HUES48 (cell line): ENCODE results near the gene KIAA0930.

Source experiments
- H3K27ac ChIP-seq: one replicate; pipeline ENCODE4 v1.7.0; 2013; ENCODE audit warnings: low read depth, low read length, inconsistent platforms
- H3K27me3 ChIP-seq: 2 replicates; pipeline ENCODE4 v1.6.1; 2013; ENCODE audit warnings: mild to moderate bottlenecking, low read length; ENCODE audit not compliant: control insufficient read depth, insufficient read depth
- H3K36me3 ChIP-seq: 2 replicates; pipeline ENCODE4 v1.6.1; 2013; ENCODE audit warnings: low read length; ENCODE audit not compliant: control insufficient read depth, insufficient read depth
- H3K4me1 ChIP-seq: 2 replicates; pipeline ENCODE4 v1.6.1; 2013; ENCODE audit warnings: mild to moderate bottlenecking, low read length; ENCODE audit not compliant: control insufficient read depth, insufficient read depth
- H3K4me3 ChIP-seq: 2 replicates; pipeline ENCODE4 v1.5.1; 2013; ENCODE audit warnings: mild to moderate bottlenecking, low read depth, low read length
- H3K9ac ChIP-seq: 2 replicates; pipeline ENCODE4 v1.6.1; 2013; ENCODE audit warnings: mild to moderate bottlenecking, low read depth, low read length, moderate library complexity
- H3K9me3 ChIP-seq: 2 replicates; pipeline ENCODE4 v1.6.1; 2013; ENCODE audit warnings: low read length; ENCODE audit not compliant: control insufficient read depth, insufficient read depth

Gene KIAA0930

DNA sequence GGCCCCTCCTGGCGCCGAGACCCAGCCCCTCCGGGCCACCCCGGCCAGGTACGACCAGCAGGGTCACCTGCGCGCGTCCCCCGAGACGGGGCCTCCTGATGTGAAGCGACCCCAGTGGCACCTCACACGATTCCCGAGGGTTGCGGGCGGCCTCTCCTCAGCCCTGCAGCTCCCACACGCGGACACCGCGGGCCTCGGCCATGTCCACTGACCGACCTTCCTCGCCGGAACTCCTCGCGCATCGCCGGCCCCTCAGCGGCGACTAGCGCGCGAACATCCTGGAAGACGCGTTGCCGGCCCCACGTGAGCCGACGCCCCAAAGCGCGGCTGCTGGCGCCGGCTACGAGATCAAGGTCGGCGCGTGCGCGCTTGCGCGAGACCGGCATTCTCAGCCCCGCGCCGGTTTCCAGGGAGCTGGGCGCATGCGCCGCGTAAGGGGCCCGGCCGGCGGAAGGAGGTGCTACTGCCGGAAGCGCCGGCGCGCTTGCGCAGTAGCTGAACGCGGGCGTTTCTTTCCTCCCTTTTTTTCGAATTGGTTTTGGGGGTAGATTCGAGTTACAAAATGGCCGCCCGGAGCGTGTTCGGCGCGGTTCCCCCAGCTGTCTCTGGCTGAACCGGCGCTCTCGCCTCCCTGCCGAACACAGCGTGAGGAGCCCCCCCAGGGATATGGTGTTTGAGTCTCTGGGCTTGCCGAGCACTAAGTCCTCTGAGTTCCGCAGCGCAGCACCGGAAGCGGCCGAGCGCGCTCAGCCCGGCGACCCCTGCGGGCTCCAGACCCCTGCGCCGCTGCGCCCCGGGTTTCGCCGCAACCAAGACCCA, 77.0 kb downstream of the KIAA0930 start, which contains the start of gene NUP50:
Gene NUP50 (plus strand): TSS at position 475 of the 819 bp plus-strand sequence. CDS start 4,253 bp downstream, outside the sequence.
- Histone ChIP-seq H3K9me3 (no peaks in the 10 kb centered on the region), H3K36me3 (peaks cover 29% of the 10 kb centered on the region), H3K27me3 (no peaks in the 10 kb centered on the region), H3K4me1 (peaks cover 19% of the 10 kb centered on the region), H3K27ac (peak within 1 kb of the TSS; percentile 94), H3K4me3 (peak within 1 kb of the TSS; percentile 88), H3K9ac (peak within 1 kb of the TSS; percentile 77)

- Histone ChIP-seq H3K4me1 (peaks cover 19% of the 10 kb centered on the region), H3K9ac (peak overlapping the region; percentile 68), H3K4me3 (peak overlapping the region; percentile 88), H3K36me3 (peaks cover 27% of the 10 kb centered on the region), H3K9me3 (no peaks in the 10 kb centered on the region), H3K27me3 (no peaks in the 10 kb centered on the region), H3K27ac (peak overlapping the region; percentile 94)
Measured at GRCh38 chr22:45163099-45163450, 77.6 kb downstream of the KIAA0930 start.

- H3K4me1 ChIP-seq, result peaks cover 19% of the 10 kb centered on the region
- no peaks in the 10 kb centered on the region for H3K27me3 ChIP-seq
- H3K9me3 ChIP-seq, result no peaks in the 10 kb centered on the region
- H3K27ac ChIP-seq, result peak overlapping the region; percentile 50
- H3K36me3 ChIP-seq, result peaks cover 27% of the 10 kb centered on the region
- H3K9ac ChIP-seq, result no peak overlapping the region
- H3K4me3 ChIP-seq, result peak overlapping the region; percentile 88
Measured at GRCh38 chr22:45162531-45162930, 78.2 kb downstream of the KIAA0930 start.

- Histone ChIP-seq H3K4me1 (peaks cover 14% of the 10 kb centered on the region), H3K4me3 (no peak overlapping the region), H3K27ac (peak overlapping the region; percentile 25), H3K36me3 (peaks cover 28% of the 10 kb centered on the region), H3K9ac (no peak overlapping the region), H3K27me3 (no peaks in the 10 kb centered on the region), H3K9me3 (no peaks in the 10 kb centered on the region)
Measured at GRCh38 chr22:45159652-45160462, 80.8 kb downstream of the KIAA0930 start.

- Histone ChIP-seq H3K36me3 (peaks cover 28% of the 10 kb centered on the region), H3K27me3 (no peaks in the 10 kb centered on the region), H3K4me1 (peaks cover 14% of the 10 kb centered on the region), H3K4me3 (no peak overlapping the region), H3K9ac (no peak overlapping the region), H3K9me3 (no peaks in the 10 kb centered on the region), H3K27ac (no peak overlapping the region)
Measured at GRCh38 chr22:45157907-45158306, 82.8 kb downstream of the KIAA0930 start.

- H3K4me3 ChIP-seq, result no peak overlapping the region
- H3K9ac ChIP-seq, result no peak overlapping the region
- H3K9me3 ChIP-seq, result no peaks in the 10 kb centered on the region
- H3K4me1 ChIP-seq, result peaks cover 9% of the 10 kb centered on the region
- H3K27me3 ChIP-seq, result no peaks in the 10 kb centered on the region
- no peak overlapping the region for H3K27ac ChIP-seq
- H3K36me3 ChIP-seq, result peaks cover 29% of the 10 kb centered on the region
Measured at GRCh38 chr22:45155050-45155840, 85.4 kb downstream of the KIAA0930 start.

DNA sequence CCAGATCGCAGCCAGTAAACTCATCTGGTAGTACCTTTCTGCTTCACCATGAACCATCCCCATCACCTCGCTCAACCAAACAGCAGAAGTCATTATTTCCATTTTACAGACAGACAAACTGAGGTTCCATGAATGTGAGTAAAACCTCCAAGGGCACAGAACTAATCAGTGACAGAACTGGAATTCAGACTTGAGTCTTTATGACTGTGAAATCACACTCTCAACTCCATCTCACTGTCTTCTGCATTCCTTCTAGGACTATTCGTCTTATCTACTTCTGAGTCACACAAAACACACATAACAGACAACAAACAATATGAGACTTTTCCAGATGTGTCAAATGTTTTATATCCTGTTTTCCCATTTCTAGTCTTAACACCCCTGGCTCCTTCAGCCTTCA, 86.3 kb downstream of the KIAA0930 start:
- peaks cover 34% of the 10 kb centered on the region for H3K36me3 ChIP-seq

GRCh38 chr22:45151503-45151902, 89.2 kb downstream of the KIAA0930 start:
- Histone ChIP-seq H3K36me3 (peaks cover 14% of the 10 kb centered on the region), H3K9ac (no peak overlapping the region)

More for the DNA sequence above, 86.3 kb downstream of the KIAA0930 start:
- H3K4me3 ChIP-seq, result no peak overlapping the region
- no peaks in the 10 kb centered on the region for H3K27me3 ChIP-seq
- H3K9ac ChIP-seq, result no peak overlapping the region
- no peak overlapping the region for H3K27ac ChIP-seq
- H3K4me1 ChIP-seq, result 0 out of 2 replicates have a peak, but pooled peaks cover under 1% of the 10 kb centered on the region
- no peaks in the 10 kb centered on the region for H3K9me3 ChIP-seq

GRCh38 chr22:45150139-45150538, 90.6 kb downstream of the KIAA0930 start:
- Histone ChIP-seq H3K27ac (no peak overlapping the region), H3K9me3 (no peaks in the 10 kb centered on the region), H3K9ac (no peak overlapping the region), H3K36me3 (peaks cover 6% of the 10 kb centered on the region; the same call in 1 of the 2 replicates), H3K4me1 (no peaks in the 10 kb centered on the region), H3K4me3 (no peak overlapping the region), H3K27me3 (no peaks in the 10 kb centered on the region)

More at GRCh38 chr22:45151503-45151902, 89.2 kb downstream of the KIAA0930 start:
- Histone ChIP-seq H3K27me3 (no peaks in the 10 kb centered on the region), H3K9me3 (no peaks in the 10 kb centered on the region), H3K4me3 (no peak overlapping the region), H3K27ac (no peak overlapping the region), H3K4me1 (no peaks in the 10 kb centered on the region)

DNA sequence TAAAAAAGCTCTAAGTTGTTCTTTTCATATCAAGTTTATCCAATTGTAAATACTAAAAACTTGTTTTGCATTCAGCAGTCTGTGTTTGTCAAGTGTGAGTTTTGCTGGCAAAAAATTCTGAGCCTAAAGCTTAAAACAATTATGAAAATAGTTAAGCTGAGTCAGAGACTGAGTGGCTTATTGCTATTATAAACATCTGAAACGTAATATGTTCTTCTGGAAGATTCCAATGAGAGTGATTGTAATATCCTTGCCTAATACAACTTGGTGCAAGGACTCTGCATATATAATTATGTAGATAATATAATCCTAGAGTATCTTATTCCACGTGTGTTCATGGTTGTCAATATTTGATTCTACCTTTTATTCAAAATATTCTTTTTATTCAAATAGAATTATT, 91.0 kb downstream of the KIAA0930 start:
- Histone ChIP-seq H3K4me1 (no peaks in the 10 kb centered on the region), H3K27ac (no peak overlapping the region), H3K36me3 (peaks cover 6% of the 10 kb centered on the region; the same call in 1 of the 2 replicates), H3K27me3 (no peaks in the 10 kb centered on the region), H3K9me3 (no peaks in the 10 kb centered on the region), H3K4me3 (no peak overlapping the region), H3K9ac (no peak overlapping the region)
